K562 (cell line): ENCODE measurements around the gene AARSD1. TPM values are rescaled to one million over a fixed set of nuclear protein-coding genes. Genes with fewer than 3 reads are reported as not detected.
A peak's percentile ranks its signal among the peaks of the same experiment; 100 is the strongest.

Source experiments
- CEBPG ChIP-seq, 3 experiments: fragments of 200-800 bp in 1 of 3; sonication (Bioruptor generic) in 1 of 3; sonication (generic) in 1 of 3; formaldehyde crosslinking in 1 of 3; IDR thresholded peaks in 2 of 3; conservative IDR thresholded peaks in 1 of 3; 2 replicates each; pipeline versions ENCODE4 v1.6.1 to v1.8.0; 2016 to 2022; ENCODE audit warnings: missing compliant biosample characterization in 2 of 3, missing genetic modification characterization in 2 of 3, mild to moderate bottlenecking in 1 of 3, missing genetic modification reagents in 1 of 3
- ELK3 ChIP-seq: fragments of 450-650 bp; formaldehyde crosslinking; IDR thresholded peaks from 2 replicates; pipeline ENCODE4 v1.4.0; 2020; ENCODE audit warnings: mild to moderate bottlenecking
- EP300 ChIP-seq: IDR thresholded peaks from 2 replicates; pipeline ENCODE4 v1.6.1; 2012; ENCODE audit warnings: low read length, improper control_type of control experiment
- FOS ChIP-seq: IDR thresholded peaks from 3 replicates; pipeline ENCODE4 v1.6.1; 2011; ENCODE audit not compliant: insufficient read length; ENCODE audit errors: extremely low read depth
- GATAD2A ChIP-seq: fragments of 450-650 bp; IDR thresholded peaks from 2 replicates; pipeline ENCODE4 v1.6.1; 2017
- HDAC1 ChIP-seq, 2 experiments: fragments of 450-650 bp; IDR thresholded peaks; 2 replicates each; pipeline ENCODE4 v1.6.1; 2016 to 2017; ENCODE audit warnings: inconsistent platforms in 1 of 2, mild to moderate bottlenecking in 1 of 2, moderate library complexity in 1 of 2
- KLF1 ChIP-seq: fragments of 450-650 bp; IDR thresholded peaks from 2 replicates; pipeline ENCODE4 v1.6.1; 2016; ENCODE audit warnings: missing genetic modification characterization, missing compliant biosample characterization
- MAX ChIP-seq: sonication (generic); formaldehyde crosslinking; IDR thresholded peaks from 2 replicates; pipeline ENCODE4 v1.9.0; 2022; ENCODE audit warnings: mild to moderate bottlenecking, missing genetic modification reagents
- MTA1 ChIP-seq: fragments of 450-650 bp; IDR thresholded peaks from 2 replicates; pipeline ENCODE4 v1.6.1; 2017; ENCODE audit warnings: borderline replicate concordance
- PBX2 ChIP-seq, 2 experiments: IDR thresholded peaks in 1 of 2; conservative IDR thresholded peaks in 1 of 2; 2 replicates each; pipeline ENCODE4 v1.6.1; 2016; ENCODE audit warnings: low read depth in 2 of 2, mild to moderate bottlenecking in 1 of 2, missing compliant biosample characterization in 1 of 2, missing genetic modification characterization in 1 of 2, moderate library complexity in 1 of 2
- SMARCA4 ChIP-seq: fragments of 450-650 bp; IDR thresholded peaks from 2 replicates; pipeline ENCODE4 v1.6.1; 2016
- VEZF1 ChIP-seq: fragments of 200-800 bp; sonication (Bioruptor generic); IDR thresholded peaks from 2 replicates; pipeline ENCODE4 v1.6.1; 2017; ENCODE audit warnings: missing genetic modification characterization, missing compliant biosample characterization
- ZBTB1 ChIP-seq: sonication (generic); formaldehyde crosslinking; IDR thresholded peaks from 2 replicates; pipeline ENCODE4 v1.8.1; 2023; ENCODE audit warnings: missing genetic modification reagents, low read depth, mild to moderate bottlenecking, borderline replicate concordance
- ZFP30 ChIP-seq: fragments of 250-450 bp; sonication (Bioruptor Pico); IDR thresholded peaks from 2 replicates; pipeline ENCODE4 v1.8.0; 2022; ENCODE audit warnings: moderate library complexity, mild to moderate bottlenecking, inconsistent platforms, borderline replicate concordance
- ZNF354B ChIP-seq: fragments of 250-450 bp; sonication (Bioruptor Pico); IDR thresholded peaks from 2 replicates; pipeline ENCODE4 v1.4.0; 2020
- ZNF518B ChIP-seq: fragments of 250-450 bp; sonication (Bioruptor Pico); IDR thresholded peaks from 2 replicates; pipeline ENCODE4 v1.5.0; 2021; ENCODE audit warnings: mild to moderate bottlenecking, moderate library complexity
- polyA plus RNA-seq, 8 experiments: library from polyadenylated mRNA; depleted of rRNA in 4 of 8; stranded (reverse) in 5 of 8; unstranded in 3 of 8; fragments of >200 nt; fragmentation: Nextera tagmentation in 2 of 8; fragmentation: Illumina TruSeq in 1 of 8; extraction: Ambion mirVana in 2 of 8; extraction: Trizol in 1 of 8; gene quantifications; 2 replicates each; pipeline versions ENCODE4 v1.2.1 to v1.2.3, GENCODE V29; 2011 to 2014; ENCODE audit warnings: inconsistent platforms in 1 of 8, missing spikeins in 1 of 8
- total RNA-seq, 7 experiments: library from RNA; depleted of rRNA in 6 of 7; stranded (reverse); fragments of >200 nt in 6 of 7; fragmentation: Illumina TruSeq in 2 of 7; extraction: Trizol in 2 of 7; gene quantifications; 2 replicates each; pipeline versions ENCODE4 v1.2.1 to v1.2.3, GENCODE V29; 2011 to 2021; ENCODE audit warnings: low replicate concordance in 1 of 7

The AARSD1 gene
- total and polyA plus RNA-seq, 9 of the 15 experiments (the other 6 are each of a cell fraction or from before 2014, with no cell fraction given), result 51.7 to 98.5 (median 68.6) TPM

GRCh38 chr17:42928714-42929496 is 35.3 kb downstream of the AARSD1 start (continued):
- TF ChIP-seq GATAD2A (peak; percentile 74), EP300 (peak; percentile 74), HDAC1 (IDR thresholded peaks at IDR 0.05) (peak in 1 of 2 experiments; percentile 69; a peak in 2 of 4 replicates), ZNF354B (CRISPR knock-in tag) (no peak), ZBTB1 (CRISPR knock-in tag) (no peak), KLF1 (tag) (peak; percentile 16; the same call in 1 of the 2 replicates), FOS (no peak), PBX2 (CRISPR knock-in tag; IDR thresholded peaks at IDR 0.05; ENCODE audit: low read depth) (no peak), PBX2 (tag; conservative IDR thresholded peaks at IDR 0.05; ENCODE audit: low read depth) (peak; percentile 43), CEBPG (CRISPR knock-in tag; IDR thresholded peaks at IDR 0.05) (no peak), CEBPG (tag; conservative IDR thresholded peaks at IDR 0.05 in 1 of 2, IDR thresholded peaks at IDR 0.05 in 1 of 2) (0 out of 4 replicates have a peak, but pooled peaks of 1 of the 2 experiments have one; percentile 8), ZNF518B (CRISPR knock-in tag) (no peak), VEZF1 (peak; percentile 84), SMARCA4 (peak; percentile 88), ZFP30 (no peak), ELK3 (CRISPR knock-in tag) (no peak), MTA1 (peak; percentile 16; the same call in 1 of the 2 replicates), MAX (CRISPR knock-in tag) (no peak)
